Activated naive CD4-positive, alpha-beta T cell treated with anti-CD3 and anti-CD28 coated beads, Interleukin-2, amount 10 ng/mL, durations not matched to agents 7 days and 5 days (primary cell): Measurements from ENCODE around the gene ABCB8.
"Not testable (repeated sequence)": the region's sequence is repeated elsewhere in the genome, so short reads cannot be mapped to it uniquely, and the experiment has no call there.

Experiments used
- CTCF ChIA-PET: fragments of 350-600 bp; sonication (Branson Sonifier 250); formaldehyde crosslinking; loops from one replicate; lab custom pipeline; 2021; ENCODE audit warnings: antibody characterized with exemption; lab: Charles Lee
- DNase-seq: peaks from one replicate; pipeline ENCODE4 v3.0.0-alpha.2; 2020
- H3K27ac Mint-ChIP-seq: one replicate; pipeline ENCODE4 v1.8.0; 2021; ENCODE audit warnings: mild to moderate bottlenecking, moderate library complexity, mixed read lengths
- H3K27me3 Mint-ChIP-seq: one replicate; pipeline ENCODE4 v1.8.0; 2021; ENCODE audit warnings: mild to moderate bottlenecking, mixed read lengths
- H3K36me3 Mint-ChIP-seq: one replicate; pipeline ENCODE4 v1.8.0; 2021; ENCODE audit warnings: mixed read lengths
- H3K4me1 Mint-ChIP-seq: one replicate; pipeline ENCODE4 v1.8.0; 2021; ENCODE audit warnings: mixed read lengths
- H3K4me3 Mint-ChIP-seq: one replicate; pipeline ENCODE4 v1.8.0; 2021; ENCODE audit warnings: mild to moderate bottlenecking, moderate library complexity, mixed read lengths
- H3K9me3 Mint-ChIP-seq: one replicate; pipeline ENCODE4 v1.8.0; 2021; ENCODE audit warnings: mixed read lengths

Gene ABCB8

DNA sequence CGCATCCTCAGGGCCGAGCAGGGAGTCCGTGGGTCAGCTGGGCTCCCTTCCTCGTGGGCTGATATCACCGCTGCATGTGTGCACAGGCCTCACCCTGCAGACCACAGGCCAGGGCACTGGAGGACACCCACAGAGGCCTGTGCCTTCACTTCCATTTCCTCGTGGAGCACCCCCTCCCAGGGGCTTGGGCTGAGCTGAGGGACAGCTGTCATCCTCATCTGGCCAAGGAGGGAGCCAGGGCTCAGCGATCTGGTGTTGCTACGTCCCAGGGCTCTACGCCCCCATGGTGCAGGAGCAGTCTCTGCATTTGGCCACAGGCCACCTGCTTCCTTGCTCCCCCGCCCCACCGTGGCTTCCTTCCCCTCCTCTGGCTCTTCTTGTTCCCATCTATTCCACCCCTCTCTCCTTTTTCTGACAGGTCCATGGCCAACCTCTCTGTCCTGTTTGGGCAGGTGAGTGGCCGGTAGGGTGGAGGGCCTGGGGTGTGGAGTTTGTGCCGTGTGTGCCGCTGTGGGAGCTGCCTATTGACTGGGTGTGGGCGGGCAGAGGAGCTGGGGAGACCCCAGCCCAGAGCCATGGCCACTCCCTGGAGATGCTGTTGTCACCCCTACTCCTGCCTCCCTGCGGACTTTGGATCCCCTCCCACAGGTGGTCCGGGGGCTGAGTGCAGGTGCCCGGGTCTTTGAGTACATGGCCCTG is 11.7 kb downstream of the ABCB8 start:
- Mint-ChIP-seq H3K36me3 (peaks cover 6% of the 10 kb centered on the region), H3K27me3 (no peaks in the 10 kb centered on the region), H3K27ac (no peak overlapping the region), H3K9me3 (no peaks in the 10 kb centered on the region), H3K4me1 (peaks cover 3% of the 10 kb centered on the region), H3K4me3 (no peak overlapping the region)
- no peak for DNase-seq
- CTCF ChIA-PET, result interaction anchor here (2.5 kb wide), 1 partner anchor 22 kb away, joined by 10 read pairs; no protein-coding TSS in a partner anchor

DNA sequence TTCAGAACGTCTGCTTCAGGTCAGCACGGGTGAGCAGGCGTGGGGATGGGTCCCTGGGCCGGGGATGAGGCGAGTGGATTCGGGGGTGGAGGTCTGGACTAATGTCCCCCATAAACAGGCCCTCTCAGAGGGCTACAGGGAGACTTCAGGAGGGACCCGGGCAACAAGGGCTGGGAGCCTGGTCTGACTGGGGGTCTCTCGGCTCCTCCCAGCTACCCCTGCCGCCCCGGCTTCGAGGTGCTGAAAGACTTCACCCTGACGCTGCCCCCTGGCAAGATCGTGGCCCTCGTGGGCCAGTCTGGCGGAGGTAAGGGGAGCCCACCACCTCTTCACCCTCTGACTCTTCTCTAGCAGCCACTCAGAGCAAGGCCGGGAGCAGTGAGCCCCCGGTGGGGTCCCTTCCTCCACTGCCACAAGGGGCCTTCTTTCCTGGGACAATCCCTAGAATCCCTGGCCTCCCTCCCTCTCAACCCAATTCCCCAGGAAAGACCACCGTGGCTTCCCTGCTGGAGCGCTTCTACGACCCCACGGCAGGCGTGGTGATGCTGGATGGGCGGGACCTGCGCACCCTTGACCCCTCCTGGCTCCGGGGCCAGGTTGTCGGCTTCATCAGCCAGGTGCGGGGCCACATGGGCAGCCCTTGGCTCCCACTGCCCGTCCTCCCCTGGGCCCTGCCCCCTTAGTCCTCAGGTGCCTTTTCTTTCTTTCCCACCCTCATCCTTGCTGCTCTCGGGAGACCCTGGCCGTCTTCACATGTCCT is 12.5 kb downstream of the ABCB8 start:
- CTCF ChIA-PET, result interaction anchor here (1.4 to 2.5 kb wide), 3 partner anchors 9 to 23 kb away, joined by 3 to 10 read pairs (median 4); partner anchors contain the start of gene ABCB8

DNA sequence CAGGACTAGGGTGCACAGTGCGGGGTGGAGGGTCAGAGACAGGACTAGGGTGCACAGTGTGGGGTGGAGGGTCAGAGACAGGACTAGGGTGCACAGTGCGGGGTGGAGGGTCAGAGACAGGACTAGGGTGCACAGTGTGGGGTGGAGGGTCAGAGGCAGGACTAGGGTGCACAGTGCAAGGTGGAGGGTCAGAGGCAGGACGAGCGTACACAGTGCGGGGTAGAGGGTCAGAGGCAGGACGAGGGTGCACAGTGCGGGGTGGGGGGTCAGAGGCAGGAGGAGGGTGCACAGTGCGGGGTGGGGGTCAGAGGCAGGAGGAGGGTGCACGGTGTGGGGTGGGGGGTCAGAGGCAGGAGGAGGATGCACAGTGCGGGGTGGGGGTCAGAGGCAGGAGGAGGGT is 15.2 kb downstream of the ABCB8 start:
- H3K9me3 Mint-ChIP-seq, H3K27me3 Mint-ChIP-seq, H3K27ac Mint-ChIP-seq, H3K36me3 Mint-ChIP-seq, CTCF ChIA-PET, H3K4me1 Mint-ChIP-seq, H3K4me3 Mint-ChIP-seq, DNase-seq: not testable (repeated sequence)

More for the DNA sequence above, 12.5 kb downstream of the ABCB8 start:
- Mint-ChIP-seq H3K9me3 (no peaks in the 10 kb centered on the region), H3K4me3 (no peak overlapping the region), H3K4me1 (peaks cover 3% of the 10 kb centered on the region), H3K36me3 (peaks cover 2% of the 10 kb centered on the region), H3K27me3 (no peaks in the 10 kb centered on the region), H3K27ac (no peak overlapping the region)
- no peak for DNase-seq

DNA sequence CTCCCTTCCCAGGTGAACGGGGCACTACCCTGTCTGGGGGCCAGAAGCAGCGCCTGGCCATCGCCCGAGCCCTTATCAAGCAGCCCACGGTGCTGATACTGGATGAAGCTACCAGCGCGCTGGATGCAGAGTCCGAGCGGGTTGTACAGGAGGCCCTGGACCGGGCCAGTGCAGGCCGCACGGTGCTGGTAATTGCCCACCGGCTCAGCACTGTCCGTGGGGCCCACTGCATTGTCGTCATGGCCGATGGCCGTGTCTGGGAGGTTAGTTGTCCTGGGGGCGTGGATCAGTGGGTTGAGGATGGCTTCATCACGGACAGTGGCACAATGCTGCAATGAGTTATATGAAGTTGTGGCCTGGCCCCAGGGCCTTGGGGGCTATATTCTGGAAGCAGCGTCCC is 15.7 kb downstream of the ABCB8 start:
- H3K27me3 Mint-ChIP-seq, result peaks cover 4% of the 10 kb centered on the region
- CTCF ChIA-PET, result interaction anchor here (1.2 kb wide), 1 partner anchor 25 kb away, joined by 4 read pairs; no protein-coding TSS in a partner anchor
- no peak for DNase-seq
- H3K36me3 Mint-ChIP-seq, result peaks cover 2% of the 10 kb centered on the region
- H3K4me3 Mint-ChIP-seq, result no peak overlapping the region
- H3K9me3 Mint-ChIP-seq, result no peaks in the 10 kb centered on the region
- H3K4me1 Mint-ChIP-seq, result peaks cover 3% of the 10 kb centered on the region
- H3K27ac Mint-ChIP-seq, result no peak overlapping the region

DNA sequence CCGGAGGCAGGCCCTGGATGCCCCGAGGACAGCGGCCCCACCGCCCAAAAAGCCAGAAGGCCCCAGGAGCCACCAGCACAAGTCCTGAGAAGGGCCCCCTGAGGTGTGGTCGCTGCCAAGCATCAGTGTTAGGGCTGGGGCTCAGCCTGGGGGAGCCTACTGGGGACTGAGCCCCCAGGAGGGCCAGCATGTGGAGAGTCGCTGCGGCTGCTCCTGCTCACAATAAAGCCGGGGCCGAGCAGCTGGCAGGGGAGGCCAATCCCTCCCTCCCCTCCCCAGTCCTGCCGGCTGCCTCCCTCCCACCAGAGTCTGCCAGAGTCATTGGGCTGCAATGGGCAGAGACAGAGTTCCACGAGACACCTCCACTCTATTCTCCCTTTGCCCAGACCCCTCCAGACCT is 17.0 kb downstream of the ABCB8 start:
- Mint-ChIP-seq H3K4me1 (peaks cover 3% of the 10 kb centered on the region), H3K27ac (no peak overlapping the region)

DNA sequence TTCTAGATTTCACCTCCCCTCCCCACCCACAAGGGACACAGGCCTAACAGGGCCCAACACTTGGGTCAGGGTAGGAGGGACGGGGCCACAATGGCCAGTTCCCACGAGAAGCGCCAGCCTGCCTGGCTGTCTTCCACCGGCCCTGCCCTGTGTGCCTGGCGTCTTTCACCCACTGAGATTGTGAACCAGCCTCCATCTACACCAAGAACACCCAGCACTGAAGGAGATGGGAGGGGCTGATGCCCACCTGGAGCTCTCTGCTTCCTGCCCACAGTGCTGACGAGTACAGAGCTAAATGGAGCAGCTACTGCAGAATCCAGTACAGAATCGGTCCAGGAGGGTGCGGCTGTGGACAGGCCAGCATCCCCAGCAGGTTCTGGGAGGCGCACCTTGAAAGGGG is 17.7 kb downstream of the ABCB8 start:
- H3K4me1 Mint-ChIP-seq, result peaks cover 7% of the 10 kb centered on the region
- H3K4me3 Mint-ChIP-seq, result no peak overlapping the region
- H3K27ac Mint-ChIP-seq, result no peak overlapping the region
- CTCF ChIA-PET, result no interaction called here
- H3K27me3 Mint-ChIP-seq, result peaks cover 18% of the 10 kb centered on the region
- peaks cover 2% of the 10 kb centered on the region for H3K36me3 Mint-ChIP-seq
- no peaks in the 10 kb centered on the region for H3K9me3 Mint-ChIP-seq
- DNase-seq, result no peak

More for the DNA sequence above, 17.0 kb downstream of the ABCB8 start:
- Mint-ChIP-seq H3K27me3 (peaks cover 11% of the 10 kb centered on the region), H3K4me3 (no peak overlapping the region), H3K36me3 (peaks cover 2% of the 10 kb centered on the region), H3K9me3 (no peaks in the 10 kb centered on the region)
- no peak for DNase-seq
- CTCF ChIA-PET, result no interaction called here

DNA sequence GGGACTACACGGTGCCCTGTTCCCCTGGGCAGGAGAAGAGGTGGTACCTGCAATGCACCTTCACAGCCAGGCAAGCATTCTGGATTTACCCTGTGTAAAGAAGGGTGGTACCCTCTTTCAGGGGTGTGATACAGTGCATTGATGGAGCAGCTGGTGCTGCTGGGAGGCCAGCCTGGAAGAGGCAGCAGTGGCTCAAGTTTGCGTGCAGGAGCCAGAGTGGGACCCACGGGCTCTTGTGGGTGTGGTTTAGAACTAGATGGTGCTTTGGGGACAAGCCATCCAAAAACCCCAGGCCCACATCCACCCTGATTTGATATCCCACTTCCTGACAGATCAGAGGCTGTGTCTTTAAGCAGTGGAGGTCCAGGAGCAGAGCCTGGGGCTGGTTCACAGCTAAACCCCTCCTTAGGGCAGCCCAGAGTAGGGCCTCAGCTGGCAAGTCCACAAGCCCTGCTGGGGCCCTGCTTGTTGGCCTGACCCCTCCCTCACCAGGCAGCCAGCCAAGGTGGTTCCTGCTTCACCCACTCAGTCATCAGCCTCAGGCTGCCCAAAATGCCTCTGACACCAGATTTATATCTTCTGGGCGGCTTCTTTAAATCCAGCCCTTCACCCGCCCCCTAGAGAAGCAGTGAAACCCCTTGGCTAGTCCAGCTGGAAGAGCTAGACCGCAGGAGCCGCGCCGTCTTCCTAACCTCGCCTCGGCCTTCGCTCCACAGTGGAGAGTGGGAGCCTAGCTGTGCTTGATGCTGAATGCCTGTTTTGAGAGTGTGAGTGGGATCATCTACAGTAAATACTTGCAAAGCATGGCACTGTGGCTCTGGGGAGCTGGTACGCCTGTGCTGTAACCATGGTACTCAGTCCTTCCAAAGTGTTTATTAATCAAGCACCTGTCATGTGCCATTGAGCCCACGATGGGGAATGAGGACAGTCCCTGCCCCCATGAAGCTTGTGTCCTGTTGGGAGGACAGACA is 18.6 kb downstream of the ABCB8 start:
- H3K27me3 Mint-ChIP-seq, result peaks cover 25% of the 10 kb centered on the region
- H3K9me3 Mint-ChIP-seq, result no peaks in the 10 kb centered on the region
- H3K27ac Mint-ChIP-seq, result peak overlapping the region; percentile 19
- DNase-seq, result no peak
- peaks cover 2% of the 10 kb centered on the region for H3K36me3 Mint-ChIP-seq
- CTCF ChIA-PET, result no interaction called here
- H3K4me3 Mint-ChIP-seq, result no peak overlapping the region
- peaks cover 11% of the 10 kb centered on the region for H3K4me1 Mint-ChIP-seq

DNA sequence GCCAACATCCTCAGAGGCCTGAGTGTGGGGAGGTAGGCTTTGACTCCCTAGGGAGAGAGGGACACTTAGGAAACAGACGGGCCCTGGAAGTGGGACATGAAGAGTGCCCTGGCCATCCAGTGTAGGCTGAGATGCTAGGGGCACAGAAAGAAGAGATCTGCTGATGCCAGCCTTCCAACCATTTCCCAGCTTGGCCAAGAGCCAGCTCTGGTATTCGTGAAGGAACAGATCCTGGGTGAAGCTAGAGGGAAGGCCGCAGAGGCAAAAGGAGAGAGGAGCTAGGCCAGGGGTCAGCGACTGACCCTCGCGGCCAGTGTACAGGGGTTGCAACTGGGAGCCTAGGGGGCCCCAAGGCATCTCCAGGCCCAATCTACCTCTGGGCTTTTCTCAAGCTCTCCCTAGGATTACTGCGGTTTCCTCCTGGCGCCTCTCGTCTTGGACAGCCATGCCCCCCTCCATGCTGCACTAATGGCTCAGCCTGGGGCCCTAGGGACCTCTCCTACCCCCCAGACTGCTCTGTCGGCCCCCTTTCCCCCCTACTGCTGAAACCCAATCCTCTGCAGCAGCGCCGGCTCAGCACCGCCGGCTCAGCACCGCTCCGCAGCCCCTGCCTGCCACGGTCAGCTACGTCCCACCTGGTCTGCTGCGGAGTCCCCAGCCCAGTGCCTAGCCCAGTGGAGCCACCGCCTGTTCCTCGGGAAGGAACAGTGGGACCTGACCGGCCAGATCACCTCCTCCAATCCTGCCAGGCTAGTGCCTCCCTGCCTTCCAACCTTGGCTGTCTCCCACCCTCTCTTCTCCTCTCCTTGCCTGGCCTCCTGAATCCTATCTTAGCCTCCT is 19.9 kb downstream of the ABCB8 start, which contains the start of gene ASIC3:
TSS of gene ASIC3 (plus strand) at position 556 of the 840 bp plus-strand sequence. CDS start 355 bp downstream, outside the sequence.
- H3K27me3 Mint-ChIP-seq, result peaks cover 34% of the 10 kb centered on the region
- no peak within 1 kb of the TSS for H3K4me3 Mint-ChIP-seq
- DNase-seq, result no peak
- no peaks in the 10 kb centered on the region for H3K9me3 Mint-ChIP-seq
- peaks cover 6% of the 10 kb centered on the region for H3K36me3 Mint-ChIP-seq
- H3K4me1 Mint-ChIP-seq, result peaks cover 21% of the 10 kb centered on the region
- CTCF ChIA-PET, result no interaction called here
- H3K27ac Mint-ChIP-seq, result no peak within 1 kb of the TSS

DNA sequence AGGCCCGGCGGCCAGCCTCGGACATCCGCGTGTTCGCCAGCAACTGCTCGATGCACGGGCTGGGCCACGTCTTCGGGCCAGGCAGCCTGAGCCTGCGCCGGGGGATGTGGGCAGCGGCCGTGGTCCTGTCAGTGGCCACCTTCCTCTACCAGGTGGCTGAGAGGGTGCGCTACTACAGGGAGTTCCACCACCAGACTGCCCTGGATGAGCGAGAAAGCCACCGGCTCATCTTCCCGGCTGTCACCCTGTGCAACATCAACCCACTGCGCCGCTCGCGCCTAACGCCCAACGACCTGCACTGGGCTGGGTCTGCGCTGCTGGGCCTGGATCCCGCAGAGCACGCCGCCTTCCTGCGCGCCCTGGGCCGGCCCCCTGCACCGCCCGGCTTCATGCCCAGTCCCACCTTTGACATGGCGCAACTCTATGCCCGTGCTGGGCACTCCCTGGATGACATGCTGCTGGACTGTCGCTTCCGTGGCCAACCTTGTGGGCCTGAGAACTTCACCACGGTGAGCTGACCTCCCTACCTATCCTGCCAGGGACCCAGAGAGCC is 20.7 kb downstream of the ABCB8 start:
- CTCF ChIA-PET, result interaction anchor here (0.7 kb wide), 1 partner anchor 31 kb away, joined by 3 read pairs; no protein-coding TSS in a partner anchor
- peaks cover 34% of the 10 kb centered on the region for H3K27me3 Mint-ChIP-seq
- H3K36me3 Mint-ChIP-seq, result peaks cover 6% of the 10 kb centered on the region
- H3K9me3 Mint-ChIP-seq, result no peaks in the 10 kb centered on the region
- no peak overlapping the region for H3K4me3 Mint-ChIP-seq
- peaks cover 26% of the 10 kb centered on the region for H3K4me1 Mint-ChIP-seq
- DNase-seq, result no peak
- no peak overlapping the region for H3K27ac Mint-ChIP-seq

DNA sequence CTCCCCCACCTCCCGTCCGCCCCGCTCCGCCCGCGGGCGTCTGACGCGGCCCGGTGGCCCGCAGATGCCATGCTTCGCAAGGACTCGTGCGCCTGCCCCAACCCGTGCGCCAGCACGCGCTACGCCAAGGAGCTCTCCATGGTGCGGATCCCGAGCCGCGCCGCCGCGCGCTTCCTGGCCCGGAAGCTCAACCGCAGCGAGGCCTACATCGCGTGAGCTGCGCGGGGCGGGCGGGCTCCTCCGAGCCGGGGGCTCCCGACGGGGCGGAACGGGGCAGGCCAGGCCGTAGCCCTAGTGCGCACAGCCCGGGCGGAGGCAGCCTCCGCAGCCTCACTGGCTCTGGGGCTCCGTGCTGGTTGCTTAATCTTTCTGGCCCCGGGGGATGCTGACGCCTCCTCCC is 22.9 kb downstream of the ABCB8 start:
- no peak overlapping the region for H3K4me3 Mint-ChIP-seq
- CTCF ChIA-PET, result interaction anchor here (0.8 kb wide), 1 partner anchor 153 kb away, joined by 3 read pairs; no protein-coding TSS in a partner anchor

DNA sequence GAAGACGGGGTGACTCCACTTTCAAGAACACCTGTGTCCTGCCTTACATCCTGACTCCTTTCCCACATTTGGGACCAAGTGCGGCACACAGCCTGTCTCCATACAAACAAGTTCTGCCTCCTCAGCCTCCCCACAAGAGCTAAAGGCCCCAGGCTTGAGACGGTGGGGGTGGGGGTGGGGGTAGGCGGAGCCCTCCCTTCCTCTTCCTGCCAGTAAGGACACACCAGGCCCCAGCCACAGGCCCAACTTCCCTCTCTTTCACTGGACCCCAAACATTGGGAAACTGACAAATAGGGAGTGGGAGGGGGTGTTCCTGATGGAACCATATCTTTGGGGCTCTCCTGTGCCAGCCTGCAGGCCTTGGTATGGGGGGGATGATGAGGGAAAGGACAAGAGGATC is 24.8 kb downstream of the ABCB8 start:
- peaks cover 6% of the 10 kb centered on the region for H3K36me3 Mint-ChIP-seq

More for the DNA sequence above, 22.9 kb downstream of the ABCB8 start:
- H3K27ac Mint-ChIP-seq, result no peak overlapping the region
- peaks cover 34% of the 10 kb centered on the region for H3K27me3 Mint-ChIP-seq
- DNase-seq, result peak; percentile 83
- H3K36me3 Mint-ChIP-seq, result peaks cover 4% of the 10 kb centered on the region
- no peaks in the 10 kb centered on the region for H3K9me3 Mint-ChIP-seq
- H3K4me1 Mint-ChIP-seq, result peaks cover 30% of the 10 kb centered on the region

DNA sequence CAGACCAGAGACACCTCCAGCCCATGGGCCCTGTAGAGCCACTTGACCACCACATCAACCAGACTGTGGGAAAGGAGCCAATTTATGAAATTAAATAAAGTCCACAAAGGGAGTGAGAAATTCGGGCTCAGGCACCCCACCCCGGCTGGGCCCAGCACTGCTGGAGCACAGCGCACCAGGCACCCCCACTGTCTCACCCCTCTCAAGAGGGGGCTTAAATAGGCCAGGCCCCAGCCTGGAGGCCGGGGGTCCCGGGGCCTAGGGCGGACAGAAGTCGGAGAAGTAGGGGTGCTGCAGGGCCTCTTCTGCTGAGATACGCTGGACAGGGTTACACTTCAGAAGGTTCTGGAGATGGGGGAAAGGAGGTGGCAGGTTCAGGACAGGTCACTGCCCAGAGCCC is 25.5 kb downstream of the ABCB8 start:
- DNase-seq, result no peak
- Mint-ChIP-seq H3K27me3 (peaks cover 30% of the 10 kb centered on the region), H3K36me3 (peaks cover 6% of the 10 kb centered on the region), H3K9me3 (no peaks in the 10 kb centered on the region), H3K4me1 (peaks cover 50% of the 10 kb centered on the region), H3K27ac (no peak overlapping the region), H3K4me3 (no peak overlapping the region)
- CTCF ChIA-PET, result no interaction called here

More for the DNA sequence above, 24.8 kb downstream of the ABCB8 start:
- DNase-seq, result no peak
- H3K4me1 Mint-ChIP-seq, result peaks cover 44% of the 10 kb centered on the region
- H3K27me3 Mint-ChIP-seq, result peaks cover 34% of the 10 kb centered on the region
- H3K4me3 Mint-ChIP-seq, result no peak overlapping the region
- H3K9me3 Mint-ChIP-seq, result no peaks in the 10 kb centered on the region
- H3K27ac Mint-ChIP-seq, result no peak overlapping the region
- CTCF ChIA-PET, result no interaction called here

DNA sequence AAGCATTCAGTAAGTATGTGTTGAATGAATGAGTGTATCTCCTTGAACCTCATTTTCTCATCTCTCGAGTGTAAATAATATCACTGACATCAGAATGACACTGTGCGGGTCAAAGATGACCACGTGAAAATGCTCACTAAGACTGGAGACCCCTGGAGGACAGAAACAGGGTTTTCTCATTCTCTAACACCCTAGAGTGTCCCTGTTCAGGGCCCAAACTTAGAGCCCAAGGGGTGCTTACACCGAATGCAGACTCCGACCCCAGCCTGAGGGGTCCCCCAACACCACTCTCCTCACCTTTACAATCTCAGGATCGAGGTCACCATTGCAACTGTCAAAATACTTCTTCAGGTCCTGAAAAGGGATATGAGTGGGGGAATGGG is 28.0 kb downstream of the ABCB8 start:
- no peak overlapping the region for H3K27ac Mint-ChIP-seq
- no peak for DNase-seq
- H3K4me3 Mint-ChIP-seq, result peak overlapping the region; percentile 96
- CTCF ChIA-PET, result interaction anchor here (1.3 kb wide), 1 partner anchor 54 kb away, joined by 4 read pairs; no protein-coding TSS in a partner anchor
- H3K27me3 Mint-ChIP-seq, result peaks cover 13% of the 10 kb centered on the region
- H3K4me1 Mint-ChIP-seq, result peaks cover 61% of the 10 kb centered on the region
- H3K36me3 Mint-ChIP-seq, result peaks cover 6% of the 10 kb centered on the region
- H3K9me3 Mint-ChIP-seq, result no peaks in the 10 kb centered on the region
